Prostate gland (tissue), 2 donors: ENCODE measurements around the gene ARHGAP32.

Experiments
- CTCF ChIP-seq, 4 experiments: fragments of 200-600 bp in 2 of 4; fragments of 450-650 bp in 2 of 4; sonication (generic) in 2 of 4; IDR thresholded peaks; 1 replicate in 3 of 4; 2 replicates in 1 of 4; pipeline ENCODE4 v1.5.1; 2016 to 2019; ENCODE audit warnings: antibody characterized with exemption in 4 of 4, mild to moderate bottlenecking in 2 of 4, moderate library complexity in 2 of 4
- POLR2A ChIP-seq: fragments of 450-650 bp; IDR thresholded peaks from one replicate; pipeline ENCODE4 v1.6.1; 2016; ENCODE audit warnings: antibody characterized with exemption, mild to moderate bottlenecking

DNA sequence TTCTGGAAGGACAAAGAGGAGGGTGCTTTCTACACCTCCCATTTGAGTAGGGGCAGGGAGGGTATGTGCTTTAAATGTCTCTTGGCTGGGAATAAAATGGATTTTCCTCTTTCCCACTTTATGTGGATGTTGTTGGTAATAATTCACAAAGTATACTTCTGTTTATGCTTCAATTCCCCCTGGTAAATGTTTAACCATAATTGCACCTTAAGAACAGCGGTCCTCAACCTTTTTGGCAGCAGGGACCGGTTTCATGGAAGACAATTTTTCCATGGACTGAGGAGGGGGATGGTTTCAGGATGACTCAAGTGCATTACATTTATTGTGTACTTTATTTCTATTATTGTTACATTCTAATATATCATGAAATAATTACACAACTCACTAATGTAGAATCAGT is 245.5 kb downstream of the ARHGAP32 start:
- TF ChIP-seq CTCF (IDR thresholded peaks at IDR 0.05) (no peak), POLR2A (no peak)
